ENCODE measurements around the gene LNX2. TPM values are rescaled to one million over a fixed set of nuclear protein-coding genes. Genes with fewer than 3 reads are reported as not detected.
A peak's percentile ranks its signal among the peaks of the same experiment; 100 is the strongest.

Gene LNX2
- total RNA-seq, result 7.0 TPM

DNA sequence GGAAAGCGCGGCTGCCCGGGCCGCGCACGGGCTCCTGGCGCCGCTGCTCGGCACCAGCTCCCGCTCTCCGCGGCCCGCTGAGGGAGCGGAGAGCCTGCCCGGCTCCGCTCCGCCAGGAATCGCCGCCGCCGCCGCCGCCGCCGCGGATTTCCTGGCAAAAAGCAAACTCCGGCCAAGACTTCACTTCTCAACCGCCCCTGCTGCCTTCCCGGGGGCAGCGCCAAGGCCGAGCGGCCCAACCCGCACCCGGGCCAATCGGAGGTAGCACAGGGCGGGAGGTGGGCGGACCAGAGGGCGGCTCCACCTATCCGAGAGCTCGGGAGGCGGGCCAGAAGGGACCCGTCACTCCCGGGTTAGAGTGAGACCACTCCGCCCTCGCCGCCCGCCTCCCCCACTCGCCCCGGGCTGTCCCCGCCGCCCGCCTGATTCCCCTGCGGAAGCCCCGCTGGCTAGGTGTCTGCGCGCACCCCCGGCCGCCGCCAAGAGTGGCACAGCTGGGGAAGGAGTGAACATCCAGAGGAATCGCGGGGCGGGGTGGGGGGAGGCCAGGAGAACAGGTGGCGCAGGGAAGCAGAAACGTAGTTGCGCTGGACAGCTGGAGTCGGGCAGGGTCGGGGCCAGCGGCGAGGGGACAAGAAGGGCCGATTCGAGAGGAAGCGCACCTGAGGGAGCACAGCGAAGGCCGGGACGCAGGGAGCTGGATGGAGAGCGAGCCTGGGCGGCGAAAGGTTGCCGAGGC, at the start of gene LNX2:
LNX2 (minus strand) TSS at position 153 of the 739 bp plus-strand sequence. CDS start 38,826 bp downstream, outside the sequence.
- DNase-seq (ENCODE audit: low read depth in 2 of 3, low spot score in 2 of 3), result peak; percentile 81 to 98 (median 96)

DNA sequence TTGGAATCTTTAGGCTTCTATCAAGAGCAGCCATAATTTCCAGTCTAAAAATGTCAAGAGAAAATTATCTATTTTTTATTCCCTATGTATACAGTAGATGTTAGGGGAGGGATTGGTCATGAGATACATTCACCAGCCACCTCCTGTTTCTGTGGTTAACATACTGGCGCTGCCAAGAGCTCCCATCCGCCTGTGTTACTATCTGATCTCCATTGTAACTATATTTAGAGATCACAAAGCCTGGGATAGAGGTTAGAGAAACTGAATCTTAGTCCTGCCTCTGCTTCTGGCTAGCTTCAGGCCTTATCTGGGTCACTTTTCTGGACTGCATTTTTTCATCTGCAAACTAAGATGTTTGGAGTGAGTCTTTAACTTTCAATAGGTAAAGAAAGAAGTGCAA, 47.6 kb upstream of the LNX2 start:
- no peak for DNase-seq (ENCODE audit: low read depth in 2 of 3, low spot score in 2 of 3)

DNA sequence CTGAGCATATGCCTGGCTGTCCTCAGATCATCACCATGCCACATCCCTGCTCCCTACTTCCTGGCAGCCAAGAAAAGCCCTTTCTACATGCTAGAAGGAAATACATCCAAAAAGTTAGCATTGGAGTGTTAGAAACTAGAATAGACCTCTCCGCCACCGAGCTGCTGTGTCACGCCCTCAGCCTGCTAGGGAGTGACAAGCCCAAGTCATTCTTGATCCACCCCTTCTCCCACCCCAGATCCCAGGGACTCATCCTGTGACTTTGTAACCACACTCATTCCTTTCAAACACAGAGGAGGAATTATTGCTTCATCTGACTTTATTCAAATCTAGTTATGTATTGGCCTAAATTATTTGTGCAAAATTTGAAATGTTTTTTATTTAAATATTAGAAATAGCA, 46.6 kb upstream of the LNX2 start:
- DNase-seq (ENCODE audit: low read depth in 2 of 3, low spot score in 2 of 3), result no peak

DNA sequence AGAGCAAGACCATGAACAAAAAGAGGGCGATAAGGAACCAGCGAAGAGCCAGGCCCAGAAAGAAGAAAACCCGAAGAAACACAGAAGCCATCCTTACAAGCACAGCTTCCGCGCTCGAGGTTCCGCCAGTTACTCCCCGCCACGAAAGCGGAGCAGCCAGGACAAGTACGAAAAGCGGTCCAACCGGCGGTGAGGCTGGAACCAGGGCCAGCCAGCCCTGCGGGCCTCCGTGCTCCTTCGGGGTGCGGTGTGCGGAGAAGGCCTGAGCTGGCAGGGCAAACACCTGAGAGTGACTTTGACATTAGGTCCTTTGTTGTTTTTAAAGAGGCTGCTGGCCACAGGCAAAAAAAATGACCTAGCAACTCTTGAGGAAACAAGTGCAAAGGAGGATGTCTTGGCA, 45.4 kb upstream of the LNX2 start:
- DNase-seq (ENCODE audit: low read depth in 2 of 3, low spot score in 2 of 3), result no peak

DNA sequence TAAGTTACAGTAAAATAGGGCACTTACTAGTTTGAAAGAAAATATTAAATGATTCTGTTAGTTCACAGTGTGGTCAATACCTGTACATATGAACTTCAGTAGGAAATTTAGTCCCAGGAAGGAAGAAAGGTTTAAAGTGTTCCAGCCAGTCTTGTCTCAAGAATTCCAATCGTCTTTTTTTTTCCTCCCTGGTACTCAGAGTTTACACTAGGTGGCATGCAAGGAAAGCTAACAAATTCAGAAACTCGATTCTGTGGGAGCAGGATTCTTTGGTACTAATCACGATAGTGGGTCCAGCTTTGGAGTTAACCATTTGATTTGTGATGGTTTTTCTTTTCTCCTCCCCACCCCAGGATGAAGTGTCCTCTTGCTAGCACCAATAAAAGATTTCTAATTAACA, 45.0 kb upstream of the LNX2 start:
- DNase-seq (ENCODE audit: low read depth in 2 of 3, low spot score in 2 of 3), result no peak

DNA sequence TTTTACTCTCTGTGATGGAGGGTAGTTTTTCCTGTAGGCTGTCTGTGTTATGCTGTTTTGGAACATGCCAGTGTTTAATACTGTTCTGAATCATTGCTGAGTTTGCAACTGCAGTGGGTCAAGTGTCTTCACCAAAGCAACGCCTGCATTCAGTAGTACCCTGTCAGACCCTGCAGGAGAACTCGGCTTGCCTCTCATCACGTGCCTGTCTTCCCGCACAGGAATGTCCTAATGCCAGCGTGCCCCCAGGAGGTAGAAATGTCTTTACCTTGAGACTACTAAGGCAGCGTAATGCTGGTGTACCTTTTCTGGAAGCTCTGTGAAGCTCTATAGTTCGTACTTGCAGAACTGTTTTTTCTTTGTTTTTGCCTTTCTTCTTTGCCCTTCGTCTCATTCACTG, 43.6 kb upstream of the LNX2 start:
- no peak for DNase-seq (ENCODE audit: low read depth in 2 of 3, low spot score in 2 of 3)

DNA sequence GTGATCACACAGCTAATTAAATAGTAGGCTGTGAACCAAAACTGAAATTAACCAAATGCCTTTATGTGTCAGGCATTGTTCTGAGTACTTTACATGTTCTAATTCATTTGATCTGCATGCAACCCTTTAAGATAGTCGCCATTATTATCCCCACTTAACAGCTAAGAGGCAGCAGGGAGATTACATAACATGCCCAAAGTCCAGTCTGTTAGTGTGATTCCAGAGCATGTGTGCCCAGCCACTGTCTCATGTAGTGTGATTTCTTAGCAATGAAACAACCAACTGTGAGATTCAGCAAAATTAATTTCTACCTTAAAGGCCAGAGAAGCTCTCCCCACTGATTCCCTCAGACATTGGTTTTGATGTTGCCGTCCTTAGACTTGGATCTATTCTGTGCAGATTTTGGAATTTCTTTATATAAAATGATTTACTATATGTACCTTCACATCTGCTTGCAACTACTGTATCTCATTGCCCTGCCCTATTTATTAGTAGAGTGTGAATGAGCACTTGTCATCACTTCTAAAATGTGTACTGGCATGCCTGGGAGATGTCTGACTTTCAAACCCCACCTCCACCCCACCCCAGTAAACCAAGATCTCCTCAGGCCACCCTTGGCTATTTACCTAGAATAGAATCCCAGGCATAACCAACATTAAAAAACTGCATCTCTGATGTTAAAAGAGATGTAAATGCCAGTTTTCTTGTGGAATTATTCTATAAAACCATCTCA, 42.6 kb upstream of the LNX2 start:
- DNase-seq (ENCODE audit: low read depth in 2 of 3, low spot score in 2 of 3), result no peak

DNA sequence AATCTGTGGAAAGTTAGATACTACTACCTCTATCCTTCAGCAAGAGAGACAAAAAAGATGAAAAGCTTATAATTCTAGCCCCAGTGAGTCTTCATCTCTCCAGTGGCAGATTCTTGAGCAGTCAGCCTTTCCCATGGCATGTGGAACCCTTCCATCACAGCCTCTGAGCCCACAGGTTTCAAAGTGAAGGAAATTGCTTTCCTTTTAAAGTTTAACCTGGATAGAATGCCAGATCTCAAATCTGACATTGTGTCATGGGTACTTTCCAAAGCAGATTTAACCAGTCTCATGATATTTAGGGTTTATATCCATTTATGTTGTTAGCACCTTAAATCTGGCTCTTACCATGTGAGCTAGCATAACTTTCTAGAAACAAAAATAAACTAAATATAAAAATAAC, 40.7 kb upstream of the LNX2 start:
- no peak for DNase-seq (ENCODE audit: low read depth in 2 of 3, low spot score in 2 of 3)

DNA sequence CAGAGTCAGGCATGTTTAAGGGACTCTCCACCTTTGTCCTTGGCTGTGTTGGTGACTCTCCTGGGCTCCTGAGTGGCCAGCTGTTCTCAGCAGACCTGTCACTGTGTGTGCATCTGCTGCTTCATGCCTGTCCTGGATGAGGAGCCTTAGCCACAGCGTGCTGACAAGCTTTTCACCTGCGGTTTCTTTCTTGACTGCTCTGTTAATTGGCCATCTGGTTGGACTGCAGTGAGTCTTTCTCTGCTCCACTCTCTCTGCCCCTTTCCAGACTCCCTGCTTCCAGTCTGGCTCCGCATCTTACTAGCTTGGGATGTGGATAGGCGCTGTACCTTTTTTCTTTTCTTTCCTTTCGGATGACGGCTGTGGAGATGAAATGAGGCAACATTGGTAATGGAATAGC, 40.2 kb upstream of the LNX2 start:
- no peak for DNase-seq (ENCODE audit: low read depth in 2 of 3, low spot score in 2 of 3)

DNA sequence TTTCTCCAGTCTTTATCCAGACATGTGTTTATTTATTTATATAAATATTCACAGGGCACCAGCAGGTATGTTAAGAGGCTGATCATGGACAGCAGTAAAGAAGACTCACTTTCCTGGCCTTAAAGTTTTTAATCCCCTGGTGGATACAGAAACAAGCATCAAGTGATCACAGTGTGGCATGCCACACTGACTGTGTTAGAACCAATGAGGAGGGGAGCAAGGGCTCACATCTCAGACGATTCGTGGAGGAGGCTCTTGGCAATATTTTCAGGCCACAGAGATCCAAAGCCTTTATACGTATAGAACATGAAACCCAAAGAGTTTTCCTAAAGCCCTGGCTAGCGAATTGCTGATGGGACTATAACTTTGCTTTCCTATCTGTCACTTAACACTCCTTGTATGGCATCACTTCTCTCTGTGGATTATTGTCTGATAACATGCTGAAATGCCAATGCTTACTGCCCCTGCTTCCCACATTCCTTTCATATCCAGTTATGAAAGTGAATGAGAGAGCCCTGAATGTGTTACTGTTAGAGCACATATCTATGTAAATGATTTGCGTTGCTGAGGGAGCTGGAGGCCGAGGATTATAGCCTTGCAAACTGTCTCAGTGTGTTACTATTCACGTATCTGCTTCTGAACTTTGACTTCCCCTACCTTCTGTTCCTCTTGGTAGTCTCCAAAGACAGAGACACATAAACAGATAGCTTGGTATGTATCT, 39.0 kb upstream of the LNX2 start:
- no peak for DNase-seq (ENCODE audit: low read depth in 2 of 3, low spot score in 2 of 3)

DNA sequence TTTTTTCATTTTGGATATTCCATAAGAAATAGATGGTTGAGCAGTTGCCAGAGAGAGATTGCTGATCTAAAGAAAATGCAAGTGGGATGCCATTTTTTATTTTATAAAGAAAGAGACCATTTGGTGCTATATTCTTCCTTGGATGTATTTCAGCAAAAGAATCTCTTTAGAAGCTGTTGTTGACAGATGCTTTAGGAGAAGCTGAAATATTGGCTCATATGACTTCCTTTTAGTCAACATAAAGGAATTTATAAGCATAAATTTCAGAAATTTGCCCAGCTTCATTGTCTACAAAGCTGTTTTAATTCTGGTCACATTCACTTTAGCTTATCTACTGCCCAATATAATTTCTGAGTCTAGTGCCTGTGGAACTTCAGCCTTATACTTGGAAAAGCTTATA, 38.2 kb upstream of the LNX2 start:
- no peak for DNase-seq (ENCODE audit: low read depth in 2 of 3, low spot score in 2 of 3)

DNA sequence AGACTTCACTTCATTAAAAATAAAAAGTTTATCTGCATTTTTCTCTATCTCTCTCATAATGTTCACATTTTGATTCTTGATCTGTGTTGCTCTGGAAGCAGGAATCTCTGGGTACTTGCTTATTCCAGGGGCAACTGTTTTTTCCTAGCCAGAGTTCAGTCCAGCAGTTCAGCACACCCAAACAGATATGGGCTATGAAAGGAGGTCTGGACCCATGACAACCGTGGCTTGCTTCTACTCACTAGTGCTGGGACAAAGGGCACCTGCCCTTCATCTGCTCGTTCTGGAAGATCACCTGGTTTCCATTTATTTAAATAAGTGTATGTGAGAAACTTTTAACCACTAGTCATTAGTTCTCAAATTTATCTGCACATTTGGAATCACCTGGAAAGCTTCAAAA, 37.4 kb upstream of the LNX2 start:
- no peak for DNase-seq (ENCODE audit: low read depth in 2 of 3, low spot score in 2 of 3)

DNA sequence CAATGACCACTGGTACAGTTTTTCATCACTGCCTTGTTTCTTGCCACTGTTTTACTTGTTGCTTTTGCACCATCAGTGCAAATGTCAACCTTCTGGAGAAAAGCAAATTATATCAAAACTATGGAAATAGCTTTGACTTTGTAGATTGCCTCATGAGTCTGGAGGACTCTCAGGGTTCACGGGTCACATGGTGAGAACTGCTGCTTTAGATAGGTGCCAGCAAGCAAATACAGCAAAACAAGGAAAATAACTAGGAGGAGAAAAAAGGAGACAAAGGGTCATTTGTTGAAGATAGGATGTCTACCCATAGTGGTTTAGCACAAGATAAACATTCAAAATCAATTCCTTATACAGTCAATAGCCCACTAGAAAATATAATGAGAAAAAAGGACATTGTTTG, 34.5 kb upstream of the LNX2 start:
- DNase-seq (ENCODE audit: low read depth in 2 of 3, low spot score in 2 of 3), result no peak

DNA sequence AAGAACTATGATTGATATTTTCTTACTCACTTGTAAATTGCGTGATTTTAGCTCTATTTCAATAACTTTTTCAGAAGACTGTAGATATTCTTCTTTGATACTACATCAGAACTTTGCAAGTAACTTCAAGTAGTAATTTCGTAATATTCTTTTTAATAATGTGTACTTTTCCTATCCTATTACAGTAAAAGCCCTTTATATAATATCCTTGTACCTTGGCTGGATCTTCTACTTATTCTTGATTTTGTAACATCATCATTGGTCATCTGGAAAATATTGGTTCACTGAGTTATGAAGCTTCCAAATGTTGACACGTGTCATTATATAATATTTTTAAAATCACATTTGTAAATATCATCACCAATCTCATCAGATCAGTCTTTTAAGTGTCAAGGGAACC, 33.7 kb upstream of the LNX2 start:
- no peak for DNase-seq (ENCODE audit: low read depth in 2 of 3, low spot score in 2 of 3)

DNA sequence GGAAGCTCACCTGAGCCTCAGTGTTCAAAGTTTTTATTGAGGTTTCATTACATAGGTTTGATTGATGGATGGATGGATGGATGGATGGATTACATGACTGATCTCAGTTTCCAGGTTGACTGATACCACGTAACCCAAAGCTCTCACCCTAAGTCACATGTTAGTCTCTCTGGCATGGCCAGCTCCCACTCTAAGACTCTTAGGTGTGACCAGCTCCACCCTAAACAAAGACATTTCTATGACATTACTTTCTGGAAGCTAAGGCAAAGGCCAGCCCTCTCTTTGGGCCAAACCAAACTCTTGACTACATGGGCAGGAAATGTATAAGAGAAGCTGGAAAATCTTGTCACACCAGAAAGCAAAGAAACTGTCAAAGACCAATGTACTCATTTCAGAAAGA, 30.0 kb upstream of the LNX2 start:
- DNase-seq (ENCODE audit: low read depth in 2 of 3, low spot score in 2 of 3), result no peak

DNA sequence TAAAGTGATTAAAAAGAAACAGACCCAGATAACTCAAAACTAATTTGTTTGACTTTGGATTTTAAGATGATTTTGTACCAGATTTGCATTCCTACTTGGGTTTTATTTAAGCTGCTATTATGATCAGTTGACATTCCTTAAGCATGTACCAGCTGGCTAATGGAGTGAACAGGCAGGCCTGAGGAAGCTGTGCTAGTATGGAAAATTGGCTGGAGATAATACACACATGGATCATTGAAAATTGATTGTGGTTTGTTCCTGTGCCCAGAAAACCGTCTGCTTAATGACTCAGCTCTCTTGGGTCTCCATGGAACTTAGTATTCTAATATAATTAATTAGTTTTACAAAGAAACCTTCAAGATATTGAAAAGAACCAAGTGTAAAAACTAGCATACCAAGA, 24.0 kb upstream of the LNX2 start:
- DNase-seq (ENCODE audit: low read depth in 2 of 3, low spot score in 2 of 3), result no peak

DNA sequence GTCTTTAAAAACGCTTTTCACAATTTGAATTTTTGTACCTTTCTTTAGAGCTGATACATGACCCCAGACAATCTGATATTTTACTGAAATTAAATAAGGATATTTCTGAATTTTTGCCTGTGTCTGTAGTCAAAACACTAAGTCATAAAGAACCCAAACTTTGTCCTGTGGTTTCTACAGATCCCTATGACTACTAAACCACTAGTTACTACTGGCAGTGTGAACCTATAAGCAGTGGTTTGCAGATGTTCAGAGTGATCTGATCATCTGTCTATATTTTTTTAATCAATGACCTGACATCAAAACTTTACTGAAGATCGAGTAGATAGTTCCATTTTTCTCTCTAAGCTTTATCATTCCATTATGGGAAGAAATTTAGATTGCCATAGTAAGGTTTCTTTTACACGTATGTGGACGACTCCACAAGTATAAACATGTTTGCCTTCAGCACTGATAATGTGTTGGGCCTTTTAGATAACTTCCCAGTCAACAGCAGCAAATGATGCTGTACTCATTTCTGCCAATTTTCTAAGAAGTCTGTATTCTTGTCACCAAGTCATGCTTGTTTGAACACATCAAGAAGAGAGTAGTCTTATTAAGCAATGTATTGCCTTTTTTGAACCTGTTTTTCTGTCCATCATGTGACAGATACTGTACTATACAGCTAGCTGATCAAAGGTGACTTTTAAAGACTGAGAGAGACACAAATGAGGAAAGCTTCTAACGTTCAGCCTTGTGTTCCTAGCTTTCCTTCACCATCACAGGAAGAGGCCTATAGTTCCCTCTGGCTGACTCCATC, 23.2 kb upstream of the LNX2 start:
- DNase-seq (ENCODE audit: low read depth in 2 of 3, low spot score in 2 of 3), result no peak

DNA sequence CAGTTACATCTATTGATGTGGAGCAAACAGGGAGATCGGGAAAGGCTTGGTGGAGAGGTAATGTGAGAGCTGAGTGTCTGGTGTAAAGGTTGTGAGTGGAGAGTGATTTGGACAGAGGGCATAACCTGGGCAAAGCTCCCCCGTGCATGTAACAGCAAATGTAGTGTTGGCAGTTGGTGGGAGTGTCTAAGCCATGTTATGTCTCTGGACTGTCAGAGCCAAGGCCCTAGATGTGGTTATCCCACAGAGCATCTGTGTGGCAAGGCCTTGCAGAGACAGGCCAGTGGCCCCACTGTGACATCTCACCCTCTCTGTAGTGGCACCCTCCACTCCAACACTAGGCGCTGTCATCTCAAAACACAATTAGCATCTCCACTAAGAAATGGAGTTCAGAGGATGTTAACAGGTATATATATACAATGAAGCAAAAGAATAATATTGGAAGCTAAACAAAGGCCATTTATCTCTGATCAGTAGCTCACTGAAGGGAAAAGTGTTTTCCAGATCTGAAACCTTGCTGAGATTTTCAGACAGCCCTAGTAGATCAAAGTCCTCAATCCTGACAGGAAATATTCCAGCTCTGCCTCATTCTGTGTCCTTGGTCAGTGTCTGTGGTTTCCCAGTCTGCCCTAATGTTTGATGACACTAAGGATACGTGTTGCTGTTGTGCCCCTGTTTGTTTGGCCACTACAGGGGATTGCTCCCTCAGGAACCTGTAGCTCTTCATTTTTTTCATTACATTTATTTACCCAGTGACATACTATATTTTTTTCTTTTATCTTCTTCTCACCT, 21.6 kb upstream of the LNX2 start:
- DNase-seq (ENCODE audit: low read depth in 2 of 3, low spot score in 2 of 3), result no peak

DNA sequence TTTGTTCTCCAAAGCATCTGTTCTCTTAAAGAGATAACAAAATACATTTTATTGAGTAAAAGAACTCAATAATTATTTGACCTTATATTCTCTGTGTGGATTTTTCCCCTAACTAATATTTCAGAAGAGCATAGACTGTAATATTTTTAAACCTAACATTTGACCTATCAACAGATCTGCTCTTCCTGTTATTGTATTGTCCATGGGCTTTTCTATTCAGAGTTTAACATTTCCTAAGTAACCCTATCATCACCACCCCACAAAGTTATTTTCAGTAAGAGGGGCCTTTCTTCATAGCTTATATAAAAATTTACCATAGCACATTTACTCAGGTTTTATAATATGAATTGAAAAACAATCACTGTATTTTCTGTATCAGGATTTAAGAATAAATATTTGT, 18.9 kb upstream of the LNX2 start:
- DNase-seq (ENCODE audit: low read depth in 2 of 3, low spot score in 2 of 3), result no peak

DNA sequence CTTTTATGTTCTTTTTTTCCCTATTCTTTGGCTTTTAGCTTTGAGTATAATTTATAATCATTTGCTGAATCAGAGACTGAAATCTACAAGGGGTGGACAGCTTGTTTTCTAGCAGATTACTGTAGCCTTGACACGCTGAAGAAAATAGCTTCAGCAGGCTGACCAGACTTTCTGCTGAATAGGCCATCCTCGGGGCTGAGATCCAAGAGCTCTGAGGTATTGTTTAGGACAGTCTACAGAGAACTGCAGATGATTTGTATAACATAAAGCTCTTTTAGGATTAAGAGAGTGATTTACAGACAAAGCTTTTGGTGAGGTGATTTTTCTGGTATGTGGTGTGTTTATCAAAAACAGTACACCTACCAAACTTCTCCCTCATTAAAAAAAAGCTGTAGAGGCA, 18.2 kb upstream of the LNX2 start:
- DNase-seq (ENCODE audit: low read depth in 2 of 3, low spot score in 2 of 3), result no peak
